Prostate gland (tissue), 2 donors: ENCODE data around the gene TGFBR3.

Experiments used
- POLR2A ChIP-seq: fragments of 450-650 bp; IDR thresholded peaks from one replicate; pipeline ENCODE4 v1.6.1; 2016; ENCODE audit warnings: antibody characterized with exemption, mild to moderate bottlenecking
- TF ChIP-seq, protein P1 (sequence below), 4 experiments: fragments of 200-600 bp in 2 of 4; fragments of 450-650 bp in 2 of 4; sonication (generic) in 2 of 4; IDR thresholded peaks; 1 replicate in 3 of 4; 2 replicates in 1 of 4; pipeline ENCODE4 v1.5.1; 2016 to 2019; ENCODE audit warnings: antibody characterized with exemption in 4 of 4, mild to moderate bottlenecking in 2 of 4, moderate library complexity in 2 of 4

GRCh38 chr1:91770667-91771268 is 115.2 kb downstream of the TGFBR3 start:
- TF ChIP-seq POLR2A: no peak
- TF ChIP-seq, protein P1, sequence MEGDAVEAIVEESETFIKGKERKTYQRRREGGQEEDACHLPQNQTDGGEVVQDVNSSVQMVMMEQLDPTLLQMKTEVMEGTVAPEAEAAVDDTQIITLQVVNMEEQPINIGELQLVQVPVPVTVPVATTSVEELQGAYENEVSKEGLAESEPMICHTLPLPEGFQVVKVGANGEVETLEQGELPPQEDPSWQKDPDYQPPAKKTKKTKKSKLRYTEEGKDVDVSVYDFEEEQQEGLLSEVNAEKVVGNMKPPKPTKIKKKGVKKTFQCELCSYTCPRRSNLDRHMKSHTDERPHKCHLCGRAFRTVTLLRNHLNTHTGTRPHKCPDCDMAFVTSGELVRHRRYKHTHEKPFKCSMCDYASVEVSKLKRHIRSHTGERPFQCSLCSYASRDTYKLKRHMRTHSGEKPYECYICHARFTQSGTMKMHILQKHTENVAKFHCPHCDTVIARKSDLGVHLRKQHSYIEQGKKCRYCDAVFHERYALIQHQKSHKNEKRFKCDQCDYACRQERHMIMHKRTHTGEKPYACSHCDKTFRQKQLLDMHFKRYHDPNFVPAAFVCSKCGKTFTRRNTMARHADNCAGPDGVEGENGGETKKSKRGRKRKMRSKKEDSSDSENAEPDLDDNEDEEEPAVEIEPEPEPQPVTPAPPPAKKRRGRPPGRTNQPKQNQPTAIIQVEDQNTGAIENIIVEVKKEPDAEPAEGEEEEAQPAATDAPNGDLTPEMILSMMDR (IDR thresholded peaks at IDR 0.05): no peak
